Measurements from ENCODE around the gene PXDN. TPM values are rescaled to one million over a fixed set of nuclear protein-coding genes. Genes with fewer than 3 reads are reported as not detected.

The PXDN gene
- total RNA-seq, 2 donors from 2014 or later = 29.5 to 40.8 TPM

- no peak overlapping the region for H3K4me3 ChIP-seq
- TF ChIP-seq POLR2A (IDR thresholded peaks at IDR 0.05) (no peak), POLR2AphosphoS5 (IDR thresholded peaks at IDR 0.05) (no peak)
- TF ChIP-seq, protein P1, sequence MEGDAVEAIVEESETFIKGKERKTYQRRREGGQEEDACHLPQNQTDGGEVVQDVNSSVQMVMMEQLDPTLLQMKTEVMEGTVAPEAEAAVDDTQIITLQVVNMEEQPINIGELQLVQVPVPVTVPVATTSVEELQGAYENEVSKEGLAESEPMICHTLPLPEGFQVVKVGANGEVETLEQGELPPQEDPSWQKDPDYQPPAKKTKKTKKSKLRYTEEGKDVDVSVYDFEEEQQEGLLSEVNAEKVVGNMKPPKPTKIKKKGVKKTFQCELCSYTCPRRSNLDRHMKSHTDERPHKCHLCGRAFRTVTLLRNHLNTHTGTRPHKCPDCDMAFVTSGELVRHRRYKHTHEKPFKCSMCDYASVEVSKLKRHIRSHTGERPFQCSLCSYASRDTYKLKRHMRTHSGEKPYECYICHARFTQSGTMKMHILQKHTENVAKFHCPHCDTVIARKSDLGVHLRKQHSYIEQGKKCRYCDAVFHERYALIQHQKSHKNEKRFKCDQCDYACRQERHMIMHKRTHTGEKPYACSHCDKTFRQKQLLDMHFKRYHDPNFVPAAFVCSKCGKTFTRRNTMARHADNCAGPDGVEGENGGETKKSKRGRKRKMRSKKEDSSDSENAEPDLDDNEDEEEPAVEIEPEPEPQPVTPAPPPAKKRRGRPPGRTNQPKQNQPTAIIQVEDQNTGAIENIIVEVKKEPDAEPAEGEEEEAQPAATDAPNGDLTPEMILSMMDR (IDR thresholded peaks at IDR 0.05) = no peak
- no peak overlapping the region for H3K27ac ChIP-seq
- no peaks in the 10 kb centered on the region for H3K9me3 ChIP-seq
- H3K36me3 ChIP-seq = no peaks in the 10 kb centered on the region
- 75% methylated on average over 10 of the region's 10 CpGs for WGBS
- no peak for DNase-seq (ENCODE audit: low spot score)
- intact Hi-C loops (cut with DNase I) = no loop called here
- H3K27me3 ChIP-seq (replicated peaks; ENCODE audit: insufficient read depth) = no peaks in the 10 kb centered on the region
- H3K4me1 ChIP-seq (replicated peaks) = no peaks in the 10 kb centered on the region
These were observed 162.2 kb downstream of the PXDN start for GRCh38 chr2:1581965-1582625.
